Measurements from ENCODE around the gene SETD2. TPM values are rescaled to one million over a fixed set of nuclear protein-coding genes. Genes with fewer than 3 reads are reported as not detected.

SETD2 gene
- total and polyA plus RNA-seq, 9 of the 15 experiments (the other 6 are each of a cell fraction or from before 2014, with no cell fraction given): 8.2 to 44.0 (median 33.6) TPM

- 81% methylated on average over 3 of the region's 3 CpGs for WGBS (ENCODE audit: insufficient coverage, low coverage, missing lambda C conversion rate)
- Histone ChIP-seq H3K27ac (ENCODE audit: extremely low read depth, low read depth, low read length) (no peak overlapping the region), H3K9me1 (ENCODE audit: control insufficient read depth, insufficient read depth, low read length) (no peaks in the 10 kb centered on the region), H3K4me3 (no peak overlapping the region), H3K27me3 (ENCODE audit: control insufficient read depth in 2 of 2, insufficient read depth in 2 of 2, low read length in 2 of 2) (no peaks in the 10 kb centered on the region), H3K9me3 (replicated peaks; ENCODE audit: control insufficient read depth, insufficient read depth, low read depth, low read length) (no peaks in the 10 kb centered on the region), H4K20me1 (replicated peaks; ENCODE audit: control insufficient read depth, insufficient read depth, low read length) (no peaks in the 10 kb centered on the region), H3K9ac (ENCODE audit: insufficient read depth in 1 of 2, low read depth in 2 of 2, low read length in 2 of 2) (no peak overlapping the region), H3K4me1 (replicated peaks in 1 of 2; ENCODE audit: control insufficient read depth in 2 of 2, insufficient read depth in 2 of 2, low read length in 2 of 2) (peaks cover 14 to 26% of the 10 kb centered on the region in 2 experiments), H3K36me3 (ENCODE audit: control insufficient read depth, insufficient read depth, low read length) (peaks cover 56% of the 10 kb centered on the region), H3K79me2 (ENCODE audit: control insufficient read depth, insufficient read depth, low read length) (no peaks in the 10 kb centered on the region), H3K4me2 (ENCODE audit: insufficient read depth, low read length) (no peak overlapping the region), H2AFZ (ENCODE audit: low read depth, low read length) (no peak overlapping the region)
- no peak for ATAC-seq
- in situ Hi-C loops (cut with MboI): no loop called here
- no peak for DNase-seq (ENCODE audit: extremely low read depth in 1 of 4, low spot score in 3 of 4)
- TF ChIP-seq POLR2AphosphoS2 (IDR thresholded peaks at IDR 0.05; ENCODE audit: low read length): peak; percentile 51; the same call in 1 of the 2 replicates
- TF ChIP-seq TAF15 (IDR thresholded peaks at IDR 0.05; ENCODE audit: low read depth, low read length): no peak
- TF ChIP-seq POU5F1 (IDR thresholded peaks at IDR 0.05; ENCODE audit: borderline replicate concordance, low read depth, low read length, partially characterized antibody): no peak
- POLR2A ChIA-PET: interaction anchor here (0.5 to 0.7 kb wide), 4 partner anchors 17 to 895 kb away, joined by 3 to 4 read pairs (median 3); no protein-coding TSS in a partner anchor
- BruUV-seq (replicated peaks): TSS peak; percentile 18
- CTCF ChIA-PET (ENCODE audit: low intra/inter-chr PET ratio): no interaction called here
- no peak for FAIRE-seq
- intact Hi-C loops (cut with micrococcal nuclease): loop anchor here (10.0 kb wide), 2 partner anchors 312 to 362 kb away; no protein-coding TSS in a partner anchor
These were observed 150.7 kb downstream of the SETD2 start for GRCh38 chr3:47013231-47013630.

- FAIRE-seq: no peak
- H3K9me3 ChIP-seq (replicated peaks; ENCODE audit: control insufficient read depth, insufficient read depth, low read depth, low read length): no peaks in the 10 kb centered on the region
- intact Hi-C loops (cut with micrococcal nuclease) (loop anchor here (10.0 kb wide), 2 partner anchors 312 to 362 kb away; no protein-coding TSS in a partner anchor), in situ Hi-C loops (cut with MboI) (no loop called here)
- H3K4me2 ChIP-seq (ENCODE audit: insufficient read depth, low read length): no peak overlapping the region
- ChIA-PET CTCF (ENCODE audit: low intra/inter-chr PET ratio) (no interaction called here), POLR2A (interaction anchor here (0.6 to 1.6 kb wide), 6 partner anchors 9 to 269 kb away, joined by 3 to 4 read pairs (median 3); no protein-coding TSS in a partner anchor)
- H3K36me3 ChIP-seq (ENCODE audit: control insufficient read depth, insufficient read depth, low read length): peaks cover 56% of the 10 kb centered on the region
- no peak overlapping the region for H2AFZ ChIP-seq (ENCODE audit: low read depth, low read length)
- H3K9me1 ChIP-seq (ENCODE audit: control insufficient read depth, insufficient read depth, low read length): no peaks in the 10 kb centered on the region
- no peaks in the 10 kb centered on the region for H4K20me1 ChIP-seq (replicated peaks; ENCODE audit: control insufficient read depth, insufficient read depth, low read length)
- no peak for DNase-seq (ENCODE audit: extremely low read depth in 1 of 4, low spot score in 3 of 4)
- no peak for ATAC-seq
- no TSS peak for BruUV-seq (replicated peaks)
- peak; percentile 65 for TF ChIP-seq POLR2G (IDR thresholded peaks at IDR 0.05; ENCODE audit: low read depth, low read length)
- TF ChIP-seq POLR2AphosphoS2 (IDR thresholded peaks at IDR 0.05; ENCODE audit: low read length): 0 out of 2 replicates have a peak, but pooled peaks have one; percentile 12
- TF ChIP-seq E2F4 (CRISPR knock-in tag; IDR thresholded peaks at IDR 0.05; ENCODE audit: low read depth): no peak
- 79% methylated on average over 10 of the region's 10 CpGs for WGBS (ENCODE audit: insufficient coverage, low coverage, missing lambda C conversion rate)
- peaks cover 14 to 19% of the 10 kb centered on the region in 2 experiments for H3K4me1 ChIP-seq (replicated peaks in 1 of 2; ENCODE audit: control insufficient read depth in 2 of 2, insufficient read depth in 2 of 2, low read length in 2 of 2)
- H3K27me3 ChIP-seq (ENCODE audit: control insufficient read depth in 2 of 2, insufficient read depth in 2 of 2, low read length in 2 of 2): no peaks in the 10 kb centered on the region
- H3K79me2 ChIP-seq (ENCODE audit: control insufficient read depth, insufficient read depth, low read length): no peaks in the 10 kb centered on the region
- H3K27ac ChIP-seq (ENCODE audit: extremely low read depth, low read depth, low read length): no peak overlapping the region
- no peak overlapping the region for H3K4me3 ChIP-seq
- H3K9ac ChIP-seq (ENCODE audit: insufficient read depth in 1 of 2, low read depth in 2 of 2, low read length in 2 of 2): peak overlapping the region in 1 of 2 experiments; percentile 3; a peak in 1 of 4 replicates
These were observed 151.3 kb downstream of the SETD2 start for GRCh38 chr3:47012342-47013230.
